ENCODE results near the gene PPFIA1.

DNA sequence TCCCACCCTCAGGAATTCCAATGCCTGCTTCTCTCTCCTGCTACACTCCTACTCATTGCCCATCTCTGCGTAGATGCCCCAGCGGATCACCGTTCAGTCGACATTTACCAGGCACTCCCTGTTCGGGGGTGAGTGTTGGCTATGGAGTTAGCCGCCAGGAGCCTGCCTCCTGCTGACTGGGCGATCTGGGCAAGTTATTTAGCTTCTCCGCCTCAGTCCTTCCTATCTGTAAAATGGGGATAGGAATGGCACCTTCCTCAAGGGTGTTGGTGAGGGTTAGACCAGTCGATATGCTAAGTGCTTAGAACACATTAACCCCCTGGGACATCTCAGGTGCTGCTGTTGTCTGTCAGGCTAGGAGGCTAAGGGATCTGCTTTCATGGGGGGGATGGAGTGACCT lies 36.5 kb upstream of the PPFIA1 start:
- TF ChIP-seq, protein P1, sequence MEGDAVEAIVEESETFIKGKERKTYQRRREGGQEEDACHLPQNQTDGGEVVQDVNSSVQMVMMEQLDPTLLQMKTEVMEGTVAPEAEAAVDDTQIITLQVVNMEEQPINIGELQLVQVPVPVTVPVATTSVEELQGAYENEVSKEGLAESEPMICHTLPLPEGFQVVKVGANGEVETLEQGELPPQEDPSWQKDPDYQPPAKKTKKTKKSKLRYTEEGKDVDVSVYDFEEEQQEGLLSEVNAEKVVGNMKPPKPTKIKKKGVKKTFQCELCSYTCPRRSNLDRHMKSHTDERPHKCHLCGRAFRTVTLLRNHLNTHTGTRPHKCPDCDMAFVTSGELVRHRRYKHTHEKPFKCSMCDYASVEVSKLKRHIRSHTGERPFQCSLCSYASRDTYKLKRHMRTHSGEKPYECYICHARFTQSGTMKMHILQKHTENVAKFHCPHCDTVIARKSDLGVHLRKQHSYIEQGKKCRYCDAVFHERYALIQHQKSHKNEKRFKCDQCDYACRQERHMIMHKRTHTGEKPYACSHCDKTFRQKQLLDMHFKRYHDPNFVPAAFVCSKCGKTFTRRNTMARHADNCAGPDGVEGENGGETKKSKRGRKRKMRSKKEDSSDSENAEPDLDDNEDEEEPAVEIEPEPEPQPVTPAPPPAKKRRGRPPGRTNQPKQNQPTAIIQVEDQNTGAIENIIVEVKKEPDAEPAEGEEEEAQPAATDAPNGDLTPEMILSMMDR (IDR thresholded peaks at IDR 0.05): no peak
- TF ChIP-seq POLR2A (IDR thresholded peaks at IDR 0.05): no peak
